Measurements from ENCODE around the gene AP1B1.
A peak's percentile ranks its signal among the peaks of the same experiment; 100 is the strongest.

Gene AP1B1

DNA sequence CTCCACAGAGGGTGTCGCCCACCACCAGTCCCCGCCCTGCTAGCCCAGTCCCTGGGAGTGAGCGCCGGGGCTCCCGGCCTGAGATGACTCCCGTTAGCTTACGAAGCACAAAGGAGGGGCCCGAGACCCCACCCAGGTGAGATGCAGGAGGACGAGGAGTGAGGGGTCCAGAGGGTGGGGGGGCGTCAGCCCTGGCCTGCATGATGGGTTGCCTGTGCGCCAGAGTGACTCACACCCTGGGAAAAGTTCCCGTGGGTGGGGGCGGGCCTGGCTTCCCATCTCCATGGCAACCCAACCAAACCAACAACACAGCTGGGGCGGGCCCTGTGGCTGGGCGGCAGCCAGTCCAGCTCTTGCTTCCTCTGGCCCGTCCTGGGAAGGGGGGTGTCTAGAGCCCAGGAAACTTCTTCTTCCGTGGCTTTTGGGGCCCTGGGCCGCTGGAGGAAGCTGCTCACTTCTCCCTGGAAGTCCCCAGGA lies 77.5 kb downstream of the AP1B1 start:
- peak; percentile 68 for ATAC-seq (ENCODE audit: low read depth)
- H3K36me3 ChIP-seq (ENCODE audit: low read depth), result no peaks in the 10 kb centered on the region
- peak overlapping the region; percentile 76 for H3K27ac ChIP-seq (ENCODE audit: poor library complexity, severe bottlenecking)
- DNase-seq (ENCODE audit: low spot score), result peak; percentile 97
- peaks cover 23% of the 10 kb centered on the region for H3K27me3 ChIP-seq (ENCODE audit: insufficient read depth, poor library complexity, severe bottlenecking)
- no peaks in the 10 kb centered on the region for H3K9me3 ChIP-seq (ENCODE audit: severe bottlenecking)
- TF ChIP-seq, protein P1, sequence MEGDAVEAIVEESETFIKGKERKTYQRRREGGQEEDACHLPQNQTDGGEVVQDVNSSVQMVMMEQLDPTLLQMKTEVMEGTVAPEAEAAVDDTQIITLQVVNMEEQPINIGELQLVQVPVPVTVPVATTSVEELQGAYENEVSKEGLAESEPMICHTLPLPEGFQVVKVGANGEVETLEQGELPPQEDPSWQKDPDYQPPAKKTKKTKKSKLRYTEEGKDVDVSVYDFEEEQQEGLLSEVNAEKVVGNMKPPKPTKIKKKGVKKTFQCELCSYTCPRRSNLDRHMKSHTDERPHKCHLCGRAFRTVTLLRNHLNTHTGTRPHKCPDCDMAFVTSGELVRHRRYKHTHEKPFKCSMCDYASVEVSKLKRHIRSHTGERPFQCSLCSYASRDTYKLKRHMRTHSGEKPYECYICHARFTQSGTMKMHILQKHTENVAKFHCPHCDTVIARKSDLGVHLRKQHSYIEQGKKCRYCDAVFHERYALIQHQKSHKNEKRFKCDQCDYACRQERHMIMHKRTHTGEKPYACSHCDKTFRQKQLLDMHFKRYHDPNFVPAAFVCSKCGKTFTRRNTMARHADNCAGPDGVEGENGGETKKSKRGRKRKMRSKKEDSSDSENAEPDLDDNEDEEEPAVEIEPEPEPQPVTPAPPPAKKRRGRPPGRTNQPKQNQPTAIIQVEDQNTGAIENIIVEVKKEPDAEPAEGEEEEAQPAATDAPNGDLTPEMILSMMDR (IDR thresholded peaks at IDR 0.05; ENCODE audit: poor library complexity, severe bottlenecking), result no peak
- H3K4me1 ChIP-seq (ENCODE audit: insufficient read depth, poor library complexity, severe bottlenecking), result peaks cover 22% of the 10 kb centered on the region
- H3K4me3 ChIP-seq (ENCODE audit: severe bottlenecking), result no peak overlapping the region

DNA sequence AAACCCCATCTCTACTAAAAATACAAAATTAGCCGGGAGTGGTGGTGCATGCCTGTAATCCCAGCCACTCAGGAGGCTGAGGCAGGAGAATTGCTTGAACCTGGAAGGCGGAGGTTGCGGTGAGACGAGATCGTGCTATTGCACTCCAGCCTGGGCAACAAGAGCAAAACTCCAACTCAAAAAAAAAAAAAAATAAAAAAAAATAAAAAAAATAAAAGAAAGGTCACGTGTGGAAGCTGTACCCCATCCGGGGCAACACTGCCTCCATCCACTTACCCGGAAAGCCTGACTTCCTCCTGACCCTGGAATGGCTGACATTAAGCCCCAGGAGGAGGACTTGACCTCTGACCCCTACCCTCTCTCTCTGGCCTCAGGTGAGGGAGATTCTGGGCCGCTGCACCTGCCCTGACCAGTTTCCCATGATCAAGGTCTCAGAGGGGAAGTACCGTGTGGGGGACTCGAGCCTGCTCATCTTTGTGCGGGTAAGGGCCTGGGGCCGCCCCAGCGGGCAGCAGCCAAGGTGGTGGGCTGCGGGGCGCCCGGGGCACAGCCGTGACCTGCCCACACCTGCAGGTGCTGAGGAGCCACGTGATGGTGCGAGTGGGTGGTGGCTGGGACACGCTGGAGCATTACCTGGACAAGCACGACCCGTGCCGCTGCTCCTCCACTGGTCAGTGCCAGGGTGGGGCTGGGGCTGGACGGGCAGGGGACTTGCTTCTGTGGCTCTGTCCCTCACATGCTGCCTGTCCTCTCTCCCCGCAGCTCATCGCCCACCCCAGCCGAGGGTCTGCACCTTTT lies 78.1 kb downstream of the AP1B1 start:
- Histone ChIP-seq H3K27ac (ENCODE audit: poor library complexity, severe bottlenecking) (peak overlapping the region; percentile 76), H3K36me3 (ENCODE audit: low read depth) (no peaks in the 10 kb centered on the region), H3K4me1 (ENCODE audit: insufficient read depth, poor library complexity, severe bottlenecking) (peaks cover 22% of the 10 kb centered on the region), H3K9me3 (ENCODE audit: severe bottlenecking) (no peaks in the 10 kb centered on the region), H3K4me3 (ENCODE audit: severe bottlenecking) (no peak overlapping the region), H3K27me3 (ENCODE audit: insufficient read depth, poor library complexity, severe bottlenecking) (peaks cover 20% of the 10 kb centered on the region)
- ATAC-seq (ENCODE audit: low read depth) (no peak), DNase-seq (ENCODE audit: low spot score) (no peak)
- TF ChIP-seq, protein P1 (IDR thresholded peaks at IDR 0.05; ENCODE audit: poor library complexity, severe bottlenecking), result no peak

DNA sequence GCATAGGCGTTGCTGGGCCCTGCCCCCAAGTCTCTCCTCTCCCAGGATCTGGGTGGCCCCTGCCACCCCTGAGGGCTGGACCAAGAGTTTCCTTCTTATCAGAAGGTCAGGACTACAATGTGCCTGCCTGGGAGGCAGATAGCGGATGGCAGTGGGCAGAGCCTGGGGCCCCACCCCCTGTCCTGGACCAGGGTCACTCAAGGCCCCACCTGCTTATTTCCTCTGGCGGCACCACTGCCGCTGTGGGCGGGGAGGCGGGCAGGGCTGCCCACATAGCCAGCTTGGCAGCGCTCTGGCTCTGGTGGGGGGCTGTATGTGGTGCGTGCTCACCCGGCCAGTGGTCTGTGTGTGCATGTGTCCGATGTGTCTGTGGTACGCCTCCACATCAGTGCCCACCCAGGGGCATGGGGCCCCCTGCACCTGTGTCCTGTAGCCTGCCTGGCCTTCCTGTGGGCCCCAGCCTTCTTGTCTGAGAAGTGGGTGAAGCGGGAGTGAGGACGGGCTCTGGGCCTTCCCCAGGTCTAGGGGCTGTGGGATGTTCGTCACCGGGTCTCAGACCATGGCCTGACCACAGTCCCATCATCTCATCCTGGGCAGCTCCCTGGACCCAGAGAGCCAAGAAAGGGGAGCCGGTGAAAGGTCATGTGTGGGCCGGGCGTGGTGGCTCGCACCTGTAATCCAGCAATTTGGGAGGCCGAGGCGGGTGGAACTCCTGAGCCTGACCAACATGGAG lies 78.9 kb downstream of the AP1B1 start:
- TF ChIP-seq, protein P1 (IDR thresholded peaks at IDR 0.05; ENCODE audit: poor library complexity, severe bottlenecking), result no peak
- H3K36me3 ChIP-seq (ENCODE audit: low read depth), result no peaks in the 10 kb centered on the region
- peaks cover 22% of the 10 kb centered on the region for H3K4me1 ChIP-seq (ENCODE audit: insufficient read depth, poor library complexity, severe bottlenecking)
- peak overlapping the region; percentile 76 for H3K27ac ChIP-seq (ENCODE audit: poor library complexity, severe bottlenecking)
- no peak overlapping the region for H3K4me3 ChIP-seq (ENCODE audit: severe bottlenecking)
- ATAC-seq (ENCODE audit: low read depth) (no peak), DNase-seq (ENCODE audit: low spot score) (peak; percentile 57)
- H3K27me3 ChIP-seq (ENCODE audit: insufficient read depth, poor library complexity, severe bottlenecking), result peaks cover 15% of the 10 kb centered on the region
- H3K9me3 ChIP-seq (ENCODE audit: severe bottlenecking), result no peaks in the 10 kb centered on the region

DNA sequence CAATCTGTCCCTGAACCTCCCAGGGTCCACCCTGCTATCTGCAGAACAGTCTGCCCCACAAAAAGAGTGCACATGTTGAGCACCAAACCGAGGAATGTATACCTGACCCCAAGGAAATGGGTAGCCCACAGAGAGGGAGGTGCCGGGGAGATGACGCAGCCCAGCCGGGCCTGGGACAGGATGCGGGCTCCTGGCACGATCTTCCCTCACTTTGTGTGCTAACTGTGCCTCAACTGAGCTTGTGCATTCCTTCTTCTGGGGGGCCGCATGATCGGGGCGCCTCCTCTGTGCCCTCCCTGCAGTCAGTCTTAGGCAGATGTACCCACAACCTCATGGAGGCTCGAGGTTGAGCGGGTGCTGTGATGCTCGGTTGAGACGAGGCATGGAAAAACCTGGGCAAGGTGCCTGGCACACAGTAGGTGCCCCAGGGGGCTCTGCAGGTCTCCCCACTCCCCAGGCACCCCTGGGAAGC lies 79.5 kb downstream of the AP1B1 start:
- Histone ChIP-seq H3K27ac (ENCODE audit: poor library complexity, severe bottlenecking) (peak overlapping the region; percentile 76), H3K9me3 (ENCODE audit: severe bottlenecking) (no peaks in the 10 kb centered on the region), H3K4me3 (ENCODE audit: severe bottlenecking) (no peak overlapping the region), H3K36me3 (ENCODE audit: low read depth) (no peaks in the 10 kb centered on the region), H3K4me1 (ENCODE audit: insufficient read depth, poor library complexity, severe bottlenecking) (peaks cover 22% of the 10 kb centered on the region), H3K27me3 (ENCODE audit: insufficient read depth, poor library complexity, severe bottlenecking) (peaks cover 8% of the 10 kb centered on the region)
- TF ChIP-seq, protein P1 (IDR thresholded peaks at IDR 0.05; ENCODE audit: poor library complexity, severe bottlenecking), result no peak
- peak; percentile 75 for DNase-seq (ENCODE audit: low spot score)
- ATAC-seq (ENCODE audit: low read depth), result peak; percentile 28; the same call in 2 of the 3 replicates
